HG02610 (cell line): ENCODE data around the gene GNAI3.

Source experiments
- ATAC-seq: cut with Tn5 transposase; IDR thresholded peaks from one replicate; pipeline ENCODE4 v1.9.1; 2021; ENCODE audit warnings: mild to moderate bottlenecking, moderate library complexity; ENCODE audit not compliant: unreplicated experiment

GNAI3 gene

GRCh38 chr1:109592916-109593315 is 44.5 kb downstream of the GNAI3 start:
- no peak for ATAC-seq

GRCh38 chr1:109595531-109595930 is 47.1 kb downstream of the GNAI3 start:
- ATAC-seq, result no peak

GRCh38 chr1:109598156-109598555 is 49.7 kb downstream of the GNAI3 start:
- ATAC-seq, result no peak

- ATAC-seq, result no peak
These were observed 50.2 kb downstream of the GNAI3 start for GRCh38 chr1:109598655-109599054.

GRCh38 chr1:109603229-109603628 is 54.8 kb downstream of the GNAI3 start:
- ATAC-seq, result no peak

- no peak for ATAC-seq
These were observed 57.0 kb downstream of the GNAI3 start for GRCh38 chr1:109605381-109605780.

GRCh38 chr1:109609881-109610280 is 61.5 kb downstream of the GNAI3 start:
- ATAC-seq, result no peak

GRCh38 chr1:109610609-109611307 is 62.3 kb downstream of the GNAI3 start:
- no peak for ATAC-seq

- no peak for ATAC-seq
These were observed 63.0 kb downstream of the GNAI3 start for GRCh38 chr1:109611308-109611990.

GRCh38 chr1:109613361-109614147 is 65.1 kb downstream of the GNAI3 start:
- ATAC-seq, result no peak

- ATAC-seq, result peak; percentile 31
These were observed 67.5 kb downstream of the GNAI3 start for GRCh38 chr1:109615879-109616278.

- no peak for ATAC-seq
These were observed 68.0 kb downstream of the GNAI3 start for GRCh38 chr1:109616391-109616790.

GRCh38 chr1:109617291-109617801 is 68.9 kb downstream of the GNAI3 start:
- ATAC-seq, result no peak

- no peak for ATAC-seq
These were observed 70.5 kb downstream of the GNAI3 start for GRCh38 chr1:109618661-109619575.

- peak; percentile 48 for ATAC-seq
These were observed 71.4 kb downstream of the GNAI3 start, which contains the start of the genes AMPD2 and GNAT2 for GRCh38 chr1:109619576-109620400. AMPD2 (plus strand) TSS chr1:109619837; CDS start chr1:109621176, 1,339 bp downstream. GNAT2 (minus strand) TSS chr1:109619616; CDS start chr1:109612870, 6,746 bp downstream.

- ATAC-seq, result no peak
These were observed 72.0 kb downstream of the GNAI3 start for GRCh38 chr1:109620401-109620791.

GRCh38 chr1:109620841-109621286 is 72.4 kb downstream of the GNAI3 start:
- peak; percentile 68 for ATAC-seq

GRCh38 chr1:109621379-109622136 is 73.1 kb downstream of the GNAI3 start:
- ATAC-seq, result no peak
